Activated CD8-positive, alpha-beta memory T cell treated with anti-CD3 and anti-CD28 coated beads for 24 hours (primary cell): ENCODE measurements around the gene RNF224.

Experiments used
- DNase-seq: peaks from one replicate; pipeline ENCODE4 v3.0.0-alpha.2; 2020

The RNF224 gene

DNA sequence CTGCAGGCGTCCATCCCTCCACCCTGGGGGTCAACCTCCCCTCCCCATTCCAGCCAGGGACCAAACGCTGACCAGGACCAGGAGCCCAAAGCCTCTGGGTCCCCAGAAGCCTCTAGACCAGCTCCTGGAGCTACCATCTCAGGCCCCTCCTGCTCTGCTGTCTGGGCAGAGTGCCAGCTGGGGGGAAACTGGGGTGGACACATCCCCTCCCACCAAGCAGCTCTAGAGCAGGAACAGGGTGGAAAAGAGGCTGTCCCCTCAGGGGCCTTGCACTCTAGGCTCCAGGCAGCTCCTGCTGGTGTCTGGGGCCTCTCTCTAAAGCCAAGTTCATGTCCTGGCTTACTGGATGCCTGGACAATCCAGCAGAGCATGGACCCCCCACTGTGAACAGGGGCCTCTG, 34.4 kb upstream of the RNF224 start:
- DNase-seq = no peak

DNA sequence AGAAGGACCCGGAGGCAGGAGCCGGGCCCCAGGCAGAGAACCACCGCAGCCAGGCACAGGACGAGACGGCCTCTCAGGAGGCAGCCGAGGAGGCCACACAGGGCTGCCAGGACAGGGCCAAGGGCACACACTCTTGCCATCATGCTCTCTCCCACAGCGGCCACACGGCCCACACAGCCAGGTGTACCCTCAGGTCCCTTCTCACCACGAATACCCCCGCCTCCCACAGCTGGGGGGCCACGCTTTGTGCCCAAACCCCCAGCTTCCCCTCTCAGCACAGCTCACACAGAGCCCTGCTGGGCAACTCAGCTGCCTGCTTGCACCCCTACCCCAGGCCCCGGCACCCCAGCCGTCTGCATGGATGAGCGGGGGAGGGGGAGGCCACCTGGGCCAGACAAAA, 33.5 kb upstream of the RNF224 start:
- no peak for DNase-seq

DNA sequence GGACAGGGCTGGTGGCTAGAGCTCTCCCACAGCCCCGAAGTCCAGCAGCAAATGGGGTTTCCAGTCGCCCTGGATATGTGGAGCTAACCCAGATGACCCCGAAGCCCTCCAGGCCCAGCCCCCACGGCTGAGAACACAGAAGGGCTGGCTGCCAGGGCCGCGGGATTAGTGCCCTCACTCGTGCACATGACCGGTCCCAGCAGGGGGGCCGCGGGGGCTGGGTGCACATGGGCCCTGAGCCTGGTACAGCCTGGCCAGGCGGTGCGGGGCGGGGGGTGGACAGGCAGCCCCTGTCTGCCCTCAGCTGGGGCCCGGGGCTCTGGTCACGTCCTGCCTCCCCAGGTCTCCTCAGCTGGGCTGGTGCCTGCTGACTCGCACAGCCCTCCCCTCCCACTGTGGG, 32.9 kb upstream of the RNF224 start:
- no peak for DNase-seq

DNA sequence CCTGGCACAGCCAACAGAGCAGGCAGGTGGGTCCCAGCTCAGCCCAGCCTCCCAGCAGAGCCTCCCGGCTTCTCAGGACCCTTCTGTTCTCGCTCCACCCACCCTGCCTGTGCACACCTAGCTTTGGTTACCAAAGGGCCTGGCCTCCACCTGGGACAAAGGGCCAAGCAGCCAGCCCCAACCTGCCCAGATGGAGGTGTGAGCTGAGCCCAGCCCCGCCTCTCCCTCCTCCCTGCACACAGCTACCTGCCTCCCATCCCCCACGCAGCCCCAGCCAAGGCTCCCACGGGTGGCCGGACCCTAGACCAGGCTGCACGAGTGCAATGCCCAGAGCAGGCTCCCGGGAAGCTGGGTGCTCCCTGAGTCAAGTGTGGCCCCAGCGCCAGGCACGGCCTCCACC, 32.4 kb upstream of the RNF224 start:
- DNase-seq = no peak

DNA sequence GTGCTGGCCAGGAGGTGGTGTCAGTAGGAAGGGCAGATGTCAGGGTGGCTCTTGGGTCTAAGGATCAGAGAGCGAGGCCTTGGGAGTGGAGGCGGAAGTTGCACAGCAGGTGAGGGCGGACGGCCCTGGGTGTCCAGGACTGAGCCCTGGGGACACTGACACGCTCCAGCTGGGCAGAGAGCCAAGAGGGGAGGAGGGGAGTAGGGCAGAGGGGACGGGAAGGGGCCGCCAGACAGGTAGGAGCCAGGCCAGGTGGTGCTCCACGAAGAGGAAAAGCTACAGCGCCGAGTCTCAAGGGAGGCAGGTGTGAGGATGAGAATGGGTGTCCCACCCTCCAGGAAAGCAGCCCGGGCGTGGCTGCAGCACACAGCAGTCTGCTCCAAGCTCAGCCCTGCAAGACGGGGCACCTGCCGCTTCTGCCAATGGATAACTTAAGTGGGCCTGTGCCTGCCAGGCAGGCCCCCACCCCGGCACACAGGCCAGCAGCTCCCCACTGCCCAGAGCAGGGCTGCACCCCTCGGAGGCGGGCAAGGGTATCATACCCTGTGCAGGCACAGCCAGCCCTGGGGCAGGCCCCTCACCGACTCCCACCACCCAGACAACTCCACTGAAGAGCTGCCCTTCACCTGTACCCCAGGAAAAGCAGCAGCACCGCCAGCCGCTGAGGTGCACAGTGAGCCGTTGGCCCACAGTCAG, 31.6 kb upstream of the RNF224 start:
- DNase-seq = no peak

DNA sequence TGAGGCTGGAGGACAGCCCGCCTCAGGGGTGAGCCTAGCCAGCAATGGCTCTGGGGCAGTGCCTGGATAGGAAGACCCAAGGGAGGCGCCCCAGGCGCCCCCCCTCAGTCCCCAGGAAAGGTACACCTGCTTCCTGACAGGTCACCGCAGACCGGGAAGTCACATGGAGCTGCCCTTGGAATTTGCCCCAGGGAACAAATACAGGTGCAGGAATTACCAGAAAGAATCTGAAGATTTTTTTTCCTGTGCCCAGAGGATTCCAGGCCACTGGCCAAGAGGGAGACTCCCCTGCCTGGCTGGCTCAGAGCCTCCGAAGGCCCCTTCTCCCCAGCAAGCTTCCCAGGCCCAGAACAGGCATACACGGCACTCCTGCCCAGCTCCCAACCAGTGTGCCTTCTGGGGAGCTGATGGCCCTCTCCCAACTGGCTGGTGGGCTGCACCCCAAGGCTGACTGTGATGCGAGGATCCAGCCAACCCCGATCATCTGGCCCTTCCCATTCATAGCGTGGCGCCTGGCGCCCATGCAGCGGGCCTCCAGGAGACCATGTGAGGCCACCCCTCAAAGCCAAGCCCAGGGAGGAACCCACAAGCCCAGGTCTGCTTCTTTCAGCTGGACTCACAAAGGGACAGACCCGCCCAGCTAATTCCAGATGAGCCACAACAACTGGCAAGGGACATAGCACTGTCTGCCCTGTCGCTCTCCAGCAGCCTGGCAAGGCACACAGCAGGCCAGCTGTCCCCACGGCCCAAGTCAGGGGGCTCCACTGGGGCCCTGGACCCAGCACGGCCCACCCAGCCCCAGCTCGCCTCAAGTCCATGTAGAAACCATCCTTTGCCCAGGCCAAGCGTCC, 29.0 kb upstream of the RNF224 start:
- no peak for DNase-seq

DNA sequence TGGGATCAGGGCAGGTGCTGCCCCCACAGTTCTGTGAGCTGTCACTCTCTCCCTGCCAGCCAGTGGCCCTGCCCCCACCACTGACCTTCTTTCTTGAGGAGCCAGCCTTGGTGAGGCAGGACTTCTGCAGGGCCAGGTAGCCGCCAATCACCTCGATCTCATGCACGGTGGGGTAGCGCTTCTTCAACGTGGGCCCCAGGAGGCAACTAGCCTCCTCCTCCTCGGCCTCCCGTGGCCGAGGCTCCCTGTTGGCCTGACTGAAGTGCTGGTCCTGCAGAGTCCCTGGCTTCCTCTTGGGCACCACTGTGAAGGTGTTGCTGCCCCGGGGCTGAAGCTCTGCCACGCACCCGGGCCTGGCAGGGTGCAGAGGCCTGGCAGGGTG, 28.4 kb upstream of the RNF224 start:
- DNase-seq = no peak

DNA sequence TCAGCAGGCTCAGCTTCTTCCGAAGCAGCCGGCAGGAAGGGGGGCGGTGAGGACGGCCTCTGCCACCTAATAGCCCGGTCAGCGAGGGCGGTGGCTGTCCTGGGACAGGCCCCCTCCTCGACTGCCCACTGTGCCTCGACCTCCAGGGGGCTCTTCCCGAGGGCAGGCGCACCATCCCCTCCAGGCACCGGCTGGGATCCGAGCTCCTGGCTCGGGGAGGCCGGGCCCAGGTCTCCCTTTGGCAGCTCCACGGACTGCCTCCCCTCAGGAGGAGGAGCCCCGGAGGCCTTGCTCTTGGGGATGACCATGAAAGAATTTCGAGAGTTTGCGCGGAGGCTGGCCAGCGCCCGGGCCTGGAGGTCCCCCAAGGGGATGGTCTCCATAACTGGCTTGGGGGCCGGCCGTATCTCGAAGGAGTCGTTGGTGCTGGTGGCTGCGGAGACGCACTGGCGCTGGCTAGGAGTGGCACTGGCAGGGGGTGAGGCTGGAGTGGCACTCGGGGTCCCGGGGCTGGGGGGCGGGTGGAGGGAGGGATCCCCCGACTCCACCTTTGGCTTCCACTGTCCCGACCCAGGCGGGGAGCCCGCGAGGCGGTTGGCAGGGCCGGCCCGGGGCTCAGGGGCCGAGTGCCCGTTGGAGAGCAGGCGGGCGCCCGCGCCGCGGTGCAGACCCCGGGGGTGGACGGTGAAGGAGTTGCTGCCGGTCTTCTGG, 27.7 kb upstream of the RNF224 start:
- DNase-seq = no peak

DNA sequence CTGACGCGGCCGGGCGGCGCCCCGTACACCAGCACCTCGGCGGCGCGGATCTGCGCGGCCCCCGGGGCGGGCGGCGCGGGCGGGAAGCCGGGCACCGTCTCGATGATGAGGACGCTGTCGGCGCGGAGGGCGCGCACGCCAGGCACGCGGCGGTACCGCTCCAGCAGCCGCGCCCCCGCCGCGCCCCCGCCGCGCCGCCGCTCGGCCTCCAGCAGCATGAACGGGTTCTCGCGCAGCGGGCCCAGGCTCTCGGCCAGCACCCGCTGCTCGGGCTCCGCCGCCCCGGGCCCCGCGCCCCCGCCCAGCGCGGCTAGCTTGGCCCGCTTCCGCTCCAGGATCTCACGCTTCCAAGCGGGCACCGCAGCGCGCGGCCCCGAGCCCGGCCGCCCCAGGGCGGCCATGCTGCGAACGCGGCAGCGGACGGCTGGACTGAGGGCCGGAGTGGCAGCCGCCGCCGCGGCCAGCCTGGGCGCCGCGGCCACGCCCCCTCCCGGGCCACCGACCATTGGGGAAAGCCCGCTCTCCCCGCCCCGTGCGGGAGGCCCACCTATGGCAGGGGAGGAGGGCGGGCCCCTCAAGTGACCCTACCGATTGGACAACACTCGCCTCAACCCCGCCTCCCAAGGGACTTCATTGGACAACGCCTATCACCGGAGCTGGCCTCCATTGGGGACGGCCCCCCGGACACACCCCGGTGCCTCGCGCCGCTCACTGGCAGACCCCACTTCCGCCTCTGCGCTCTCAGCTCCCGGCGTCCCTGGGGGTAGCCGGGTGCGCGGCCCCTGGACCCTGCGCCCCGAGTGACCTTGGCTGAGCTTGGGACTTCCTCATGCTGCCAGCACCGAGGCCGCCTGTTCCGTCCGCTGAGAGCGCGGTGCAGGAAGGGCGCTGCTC, 26.7 kb upstream of the RNF224 start, which contains the start of gene TPRN:
TPRN (minus strand) TSS at position 431 of the 894 bp plus-strand sequence; CDS start at position 401, 30 bp downstream.
- peak; percentile 98 for DNase-seq

DNA sequence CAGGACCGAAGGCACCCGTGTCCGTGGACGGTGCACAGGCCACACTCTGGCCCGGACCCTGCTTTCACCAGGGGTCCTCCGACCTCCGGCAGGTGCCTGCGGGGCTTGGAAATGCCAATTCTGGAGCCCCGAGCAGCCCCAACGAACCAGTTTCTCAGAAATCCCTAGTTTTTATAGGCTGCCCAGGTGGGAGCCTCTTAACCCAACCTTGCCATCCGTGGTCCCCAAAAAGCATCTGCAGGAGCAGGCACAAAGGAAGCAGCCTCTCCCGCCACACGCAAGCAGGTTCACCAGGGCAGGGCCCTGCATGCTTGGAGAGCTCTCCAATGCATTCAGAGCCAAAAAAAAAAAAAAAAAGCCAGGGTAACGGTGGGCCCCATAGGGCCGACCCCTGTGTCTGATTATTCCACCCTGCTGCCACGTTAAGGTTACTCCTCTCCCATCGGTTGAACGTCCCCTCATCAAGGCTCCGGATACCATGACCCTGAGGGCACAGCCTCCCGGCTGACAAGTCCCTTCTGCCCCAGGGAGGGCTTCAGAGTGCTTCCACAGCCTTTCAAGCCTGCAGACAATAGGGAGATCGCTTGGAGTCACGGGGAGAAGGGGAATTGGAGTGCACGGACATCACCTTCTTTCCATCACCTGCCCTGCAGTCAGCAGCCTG, 26.0 kb upstream of the RNF224 start:
- DNase-seq = no peak

DNA sequence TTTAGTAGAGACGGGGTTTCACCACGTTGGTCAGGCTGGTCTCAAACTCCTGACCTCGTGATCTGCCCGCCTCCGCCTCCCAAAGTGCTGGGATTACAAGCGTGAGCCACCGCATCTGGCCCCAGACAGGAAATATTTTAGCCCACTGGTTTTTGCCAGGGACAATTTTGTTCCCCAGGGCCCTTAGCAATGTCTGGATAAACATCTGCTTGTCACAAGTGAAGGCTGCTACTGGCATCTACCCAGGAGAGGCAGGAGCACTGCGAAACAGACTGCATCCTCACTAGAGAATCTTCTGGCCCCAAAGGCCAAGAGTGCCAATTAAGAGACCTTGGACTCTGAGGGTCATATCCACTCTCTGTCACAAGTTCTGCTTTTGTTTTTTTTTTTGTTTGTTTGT, 24.3 kb upstream of the RNF224 start:
- no peak for DNase-seq

DNA sequence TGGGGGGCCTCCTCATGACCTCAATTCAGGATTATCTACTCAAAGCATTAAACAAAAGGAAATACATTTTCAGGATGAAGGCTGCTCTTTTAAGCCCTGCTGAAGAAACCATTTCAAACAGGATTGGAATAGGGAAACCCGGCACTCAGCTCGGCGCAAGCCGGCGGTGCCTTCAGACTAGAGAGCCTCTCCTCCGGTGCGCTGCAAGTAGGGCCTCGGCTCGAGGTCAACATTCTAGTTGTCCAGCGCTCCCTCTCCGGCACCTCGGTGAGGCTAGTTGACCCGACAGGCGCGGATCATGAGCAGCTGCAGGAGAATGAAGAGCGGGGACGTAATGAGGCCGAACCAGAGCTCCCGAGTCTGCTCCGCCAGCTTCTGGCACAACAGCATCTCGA, 22.6 kb upstream of the RNF224 start:
- DNase-seq = no peak

DNA sequence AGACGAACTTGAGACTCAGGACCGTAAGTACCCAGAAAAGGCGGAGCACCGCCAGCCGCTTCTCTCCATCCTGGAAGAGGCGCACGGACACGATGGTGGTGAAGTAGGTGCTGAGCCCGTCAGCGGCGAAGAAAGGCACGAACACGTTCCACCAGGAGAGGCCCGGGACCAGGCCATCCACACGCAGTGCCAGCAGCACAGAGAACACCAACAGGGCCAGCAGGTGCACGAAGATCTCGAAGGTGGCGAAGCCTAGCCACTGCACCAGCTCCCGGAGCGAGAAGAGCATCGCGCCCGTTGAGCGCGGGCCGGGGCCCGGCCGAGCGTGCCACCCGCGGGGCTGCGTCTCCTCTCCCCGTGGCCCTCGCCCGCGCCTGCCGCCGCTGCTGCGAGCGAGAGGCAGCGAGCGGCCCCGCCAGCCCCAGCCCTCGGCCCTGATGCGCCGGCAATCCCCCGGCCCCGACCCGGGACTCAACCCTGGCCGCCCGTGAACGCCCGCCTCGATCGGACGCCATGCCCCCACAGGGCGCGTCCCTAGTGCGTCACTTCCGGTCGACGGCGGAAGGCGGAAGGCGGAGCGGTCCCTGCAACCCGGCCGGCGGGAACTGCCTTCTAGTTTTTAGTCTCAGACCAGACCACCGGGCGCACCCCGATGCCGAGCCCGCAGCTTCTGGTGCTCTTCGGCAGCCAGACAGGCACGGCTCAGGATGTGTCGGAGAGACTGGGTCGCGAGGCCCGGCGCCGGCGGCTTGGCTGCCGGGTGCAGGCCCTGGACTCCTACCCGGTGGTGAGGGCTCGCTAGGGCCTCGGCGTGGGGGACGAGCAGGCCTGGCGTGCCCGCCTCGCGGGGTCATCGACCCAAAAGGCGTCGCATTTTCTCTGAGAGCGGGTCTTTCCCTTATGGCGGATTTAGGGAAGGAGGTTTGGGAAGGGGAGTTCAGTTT, 21.9 kb upstream of the RNF224 start, which contains the start of the genes NDOR1 and TMEM203:
NDOR1 (plus strand) TSS at position 575 of the 944 bp plus-strand sequence; CDS start at position 653, 78 bp downstream.
TMEM203 (minus strand) TSS at position 523 of the 944 bp plus-strand sequence; CDS start at position 289, 234 bp downstream.
- DNase-seq = peak; percentile 98

DNA sequence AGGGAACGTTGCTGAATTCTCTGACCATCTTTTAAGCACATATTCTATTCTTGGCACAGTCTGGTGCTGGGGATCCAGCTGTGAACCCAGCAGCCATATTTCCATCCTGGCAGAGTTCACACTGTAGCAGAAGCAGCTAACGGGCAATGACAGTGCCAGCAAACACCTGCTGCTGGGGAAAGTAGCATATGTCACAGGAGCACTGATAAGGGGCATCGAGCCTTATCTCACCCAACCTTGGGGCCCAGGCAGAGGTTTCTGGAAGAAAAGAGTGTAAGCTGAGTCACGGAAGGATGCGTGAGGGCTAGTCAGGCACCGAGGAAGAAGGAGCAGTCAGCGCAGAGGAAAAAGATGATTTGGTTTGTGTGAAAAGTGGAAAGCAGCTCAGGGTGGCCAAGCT, 20.7 kb upstream of the RNF224 start:
- DNase-seq = no peak

DNA sequence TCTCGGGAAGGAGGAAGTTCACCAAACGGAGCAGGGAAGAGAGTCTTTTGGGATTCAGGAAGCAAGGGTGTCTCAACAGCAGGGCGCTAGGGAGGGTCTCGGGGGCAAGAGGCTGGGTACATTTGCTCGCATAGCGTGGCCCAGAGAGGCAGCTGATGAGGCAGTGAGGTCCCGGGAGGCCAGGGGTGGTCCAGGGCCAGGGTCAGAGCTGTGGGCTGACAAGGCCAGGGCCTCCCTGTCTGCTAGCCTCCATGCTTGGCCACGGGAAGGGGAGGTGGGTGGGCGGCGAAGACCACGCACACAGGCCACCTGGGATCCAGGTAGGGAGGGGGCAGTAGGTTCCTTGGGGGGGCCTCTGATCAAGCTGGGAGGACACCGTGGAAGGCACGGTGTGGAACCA, 15.8 kb upstream of the RNF224 start:
- no peak for DNase-seq

DNA sequence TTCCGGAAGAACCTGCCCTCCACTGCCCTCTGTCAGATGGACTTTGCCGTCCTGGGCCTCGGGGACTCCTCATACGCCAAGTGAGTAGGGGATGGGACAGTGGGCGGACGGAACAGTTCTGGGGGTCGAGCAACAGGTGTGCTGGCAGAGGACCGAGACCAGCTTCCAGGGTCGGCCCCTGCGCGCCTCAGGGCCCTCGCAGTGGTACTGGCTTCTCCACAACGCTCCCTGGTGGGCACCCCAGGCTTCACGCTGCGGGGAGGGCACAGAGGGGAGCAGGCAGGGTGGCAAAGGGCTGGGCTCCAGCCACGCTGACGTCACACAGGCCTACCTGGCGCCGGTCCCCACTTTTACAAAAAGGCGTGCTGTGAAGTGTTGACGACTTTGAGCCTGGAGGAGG, 14.8 kb upstream of the RNF224 start:
- DNase-seq = no peak

DNA sequence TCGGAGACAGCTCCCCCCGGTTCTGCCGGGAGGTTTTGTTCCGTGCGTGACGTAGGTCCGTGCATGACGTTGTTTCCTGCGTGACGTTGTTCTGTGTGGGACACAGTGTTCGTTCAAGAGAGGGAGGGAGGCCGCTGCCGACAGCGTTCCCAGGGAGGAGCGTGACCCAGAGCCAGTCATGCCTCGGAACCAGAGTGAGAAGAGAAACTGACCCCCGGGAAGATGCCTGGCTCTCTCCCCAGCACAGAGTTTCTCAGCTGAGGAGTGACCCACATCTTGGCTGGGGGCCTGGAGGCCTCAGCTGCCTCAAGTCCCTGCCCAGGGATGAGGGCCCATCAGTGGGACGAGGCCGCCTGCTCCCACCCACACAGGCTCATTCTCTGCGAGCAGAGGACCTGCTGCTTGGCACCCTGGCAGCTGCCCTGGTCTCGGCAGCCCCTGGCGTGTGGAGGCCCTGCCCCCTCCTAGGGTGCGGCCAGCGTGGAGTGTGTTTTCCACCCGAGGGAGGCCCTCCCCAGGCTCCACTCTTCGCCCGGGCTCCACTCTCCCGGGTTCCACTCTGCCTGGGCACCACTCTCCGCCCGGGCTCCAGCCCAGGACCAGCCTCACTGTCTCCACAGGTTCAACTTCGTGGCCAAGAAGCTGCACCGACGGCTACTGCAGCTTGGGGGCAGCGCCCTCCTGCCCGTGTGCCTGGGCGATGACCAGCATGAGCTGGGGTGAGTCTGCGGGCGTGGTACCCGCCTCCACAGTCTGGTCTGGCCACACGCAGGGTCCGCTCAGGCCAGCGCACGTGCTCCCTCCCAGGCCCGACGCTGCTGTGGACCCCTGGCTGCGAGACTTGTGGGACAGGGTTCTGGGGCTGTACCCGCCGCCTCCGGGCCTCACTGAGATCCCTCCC, 13.9 kb upstream of the RNF224 start:
- DNase-seq = no peak

DNA sequence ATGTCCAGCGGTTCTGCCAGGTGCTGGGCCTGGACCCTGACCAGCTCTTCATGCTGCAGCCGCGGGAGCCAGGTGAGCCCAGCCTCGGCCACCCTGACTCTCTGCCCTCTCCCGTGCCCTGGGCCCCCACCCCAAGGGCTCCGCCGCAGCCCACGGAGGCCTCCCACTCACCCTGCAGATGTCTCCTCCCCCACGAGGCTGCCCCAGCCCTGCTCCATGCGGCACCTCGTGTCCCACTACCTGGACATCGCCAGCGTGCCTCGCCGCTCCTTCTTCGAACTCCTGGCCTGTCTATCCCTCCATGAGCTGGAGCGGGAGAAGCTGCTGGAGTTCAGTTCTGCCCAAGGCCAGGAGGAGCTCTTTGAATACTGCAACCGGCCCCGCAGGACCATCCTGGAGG, 12.7 kb upstream of the RNF224 start:
- DNase-seq = no peak

DNA sequence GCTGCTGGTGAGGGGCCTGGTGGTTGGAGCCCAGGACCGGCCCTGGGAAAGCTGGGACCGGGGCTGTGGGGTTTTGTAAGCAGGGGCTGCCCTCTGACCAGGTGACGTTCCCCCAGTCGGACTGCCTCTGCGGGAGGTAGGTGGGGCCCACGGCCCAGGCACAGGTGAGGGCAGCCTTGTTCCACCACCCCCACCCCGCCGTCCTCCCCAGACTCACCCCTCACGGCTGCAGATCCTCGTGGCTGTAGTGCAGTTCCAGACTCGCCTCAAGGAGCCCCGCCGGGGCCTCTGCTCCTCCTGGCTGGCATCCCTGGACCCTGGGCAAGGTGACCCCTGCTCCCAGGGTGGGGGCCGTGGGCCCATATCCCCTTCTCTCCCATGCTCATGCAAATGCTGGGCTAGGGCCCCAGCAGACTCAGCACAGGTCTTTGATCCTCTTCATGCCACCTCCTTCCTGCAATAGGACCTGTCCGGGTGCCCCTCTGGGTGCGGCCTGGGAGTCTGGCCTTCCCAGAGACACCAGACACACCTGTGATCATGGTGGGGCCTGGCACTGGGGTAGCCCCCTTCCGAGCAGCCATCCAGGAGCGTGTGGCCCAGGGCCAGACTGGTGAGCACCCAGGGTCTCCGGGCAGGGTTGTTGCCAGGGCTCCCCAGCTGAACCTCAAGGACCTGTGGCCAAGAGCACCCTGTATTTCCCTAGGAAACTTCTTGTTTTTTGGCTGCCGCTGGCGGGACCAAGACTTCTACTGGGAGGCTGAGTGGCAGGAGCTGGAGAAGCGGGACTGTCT, 11.9 kb upstream of the RNF224 start:
- no peak for DNase-seq
